ENCODE results near the gene OSBPL1A.

DNA sequence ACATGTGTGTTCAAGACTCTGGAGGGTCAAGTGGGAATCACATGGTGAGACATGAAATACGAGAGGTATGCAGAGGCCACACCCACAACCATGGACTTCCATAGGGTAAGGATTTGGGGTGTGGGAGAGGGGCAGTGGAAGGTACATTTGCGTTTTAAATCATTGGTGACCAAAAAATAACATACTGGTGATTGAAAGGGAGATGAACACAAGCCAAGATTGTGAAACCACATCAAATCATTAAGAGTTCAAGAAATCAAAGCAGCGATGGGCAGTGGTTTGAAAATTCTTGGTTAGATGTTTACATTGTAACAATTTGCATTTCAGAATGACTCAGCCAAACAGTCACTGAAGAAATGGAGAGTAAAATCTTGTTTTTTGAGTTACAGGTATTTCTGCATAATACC is 260.7 kb downstream of the OSBPL1A start:
- TF ChIP-seq POLR2A (IDR thresholded peaks at IDR 0.05), result no peak
- TF ChIP-seq, protein P1, sequence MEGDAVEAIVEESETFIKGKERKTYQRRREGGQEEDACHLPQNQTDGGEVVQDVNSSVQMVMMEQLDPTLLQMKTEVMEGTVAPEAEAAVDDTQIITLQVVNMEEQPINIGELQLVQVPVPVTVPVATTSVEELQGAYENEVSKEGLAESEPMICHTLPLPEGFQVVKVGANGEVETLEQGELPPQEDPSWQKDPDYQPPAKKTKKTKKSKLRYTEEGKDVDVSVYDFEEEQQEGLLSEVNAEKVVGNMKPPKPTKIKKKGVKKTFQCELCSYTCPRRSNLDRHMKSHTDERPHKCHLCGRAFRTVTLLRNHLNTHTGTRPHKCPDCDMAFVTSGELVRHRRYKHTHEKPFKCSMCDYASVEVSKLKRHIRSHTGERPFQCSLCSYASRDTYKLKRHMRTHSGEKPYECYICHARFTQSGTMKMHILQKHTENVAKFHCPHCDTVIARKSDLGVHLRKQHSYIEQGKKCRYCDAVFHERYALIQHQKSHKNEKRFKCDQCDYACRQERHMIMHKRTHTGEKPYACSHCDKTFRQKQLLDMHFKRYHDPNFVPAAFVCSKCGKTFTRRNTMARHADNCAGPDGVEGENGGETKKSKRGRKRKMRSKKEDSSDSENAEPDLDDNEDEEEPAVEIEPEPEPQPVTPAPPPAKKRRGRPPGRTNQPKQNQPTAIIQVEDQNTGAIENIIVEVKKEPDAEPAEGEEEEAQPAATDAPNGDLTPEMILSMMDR (IDR thresholded peaks at IDR 0.05), result no peak

Measured in right lobe of liver (tissue), 4 donors.